Measurements from ENCODE around the gene CDH11.

The CDH11 gene, protein sequence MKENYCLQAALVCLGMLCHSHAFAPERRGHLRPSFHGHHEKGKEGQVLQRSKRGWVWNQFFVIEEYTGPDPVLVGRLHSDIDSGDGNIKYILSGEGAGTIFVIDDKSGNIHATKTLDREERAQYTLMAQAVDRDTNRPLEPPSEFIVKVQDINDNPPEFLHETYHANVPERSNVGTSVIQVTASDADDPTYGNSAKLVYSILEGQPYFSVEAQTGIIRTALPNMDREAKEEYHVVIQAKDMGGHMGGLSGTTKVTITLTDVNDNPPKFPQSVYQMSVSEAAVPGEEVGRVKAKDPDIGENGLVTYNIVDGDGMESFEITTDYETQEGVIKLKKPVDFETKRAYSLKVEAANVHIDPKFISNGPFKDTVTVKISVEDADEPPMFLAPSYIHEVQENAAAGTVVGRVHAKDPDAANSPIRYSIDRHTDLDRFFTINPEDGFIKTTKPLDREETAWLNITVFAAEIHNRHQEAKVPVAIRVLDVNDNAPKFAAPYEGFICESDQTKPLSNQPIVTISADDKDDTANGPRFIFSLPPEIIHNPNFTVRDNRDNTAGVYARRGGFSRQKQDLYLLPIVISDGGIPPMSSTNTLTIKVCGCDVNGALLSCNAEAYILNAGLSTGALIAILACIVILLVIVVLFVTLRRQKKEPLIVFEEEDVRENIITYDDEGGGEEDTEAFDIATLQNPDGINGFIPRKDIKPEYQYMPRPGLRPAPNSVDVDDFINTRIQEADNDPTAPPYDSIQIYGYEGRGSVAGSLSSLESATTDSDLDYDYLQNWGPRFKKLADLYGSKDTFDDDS

DNA sequence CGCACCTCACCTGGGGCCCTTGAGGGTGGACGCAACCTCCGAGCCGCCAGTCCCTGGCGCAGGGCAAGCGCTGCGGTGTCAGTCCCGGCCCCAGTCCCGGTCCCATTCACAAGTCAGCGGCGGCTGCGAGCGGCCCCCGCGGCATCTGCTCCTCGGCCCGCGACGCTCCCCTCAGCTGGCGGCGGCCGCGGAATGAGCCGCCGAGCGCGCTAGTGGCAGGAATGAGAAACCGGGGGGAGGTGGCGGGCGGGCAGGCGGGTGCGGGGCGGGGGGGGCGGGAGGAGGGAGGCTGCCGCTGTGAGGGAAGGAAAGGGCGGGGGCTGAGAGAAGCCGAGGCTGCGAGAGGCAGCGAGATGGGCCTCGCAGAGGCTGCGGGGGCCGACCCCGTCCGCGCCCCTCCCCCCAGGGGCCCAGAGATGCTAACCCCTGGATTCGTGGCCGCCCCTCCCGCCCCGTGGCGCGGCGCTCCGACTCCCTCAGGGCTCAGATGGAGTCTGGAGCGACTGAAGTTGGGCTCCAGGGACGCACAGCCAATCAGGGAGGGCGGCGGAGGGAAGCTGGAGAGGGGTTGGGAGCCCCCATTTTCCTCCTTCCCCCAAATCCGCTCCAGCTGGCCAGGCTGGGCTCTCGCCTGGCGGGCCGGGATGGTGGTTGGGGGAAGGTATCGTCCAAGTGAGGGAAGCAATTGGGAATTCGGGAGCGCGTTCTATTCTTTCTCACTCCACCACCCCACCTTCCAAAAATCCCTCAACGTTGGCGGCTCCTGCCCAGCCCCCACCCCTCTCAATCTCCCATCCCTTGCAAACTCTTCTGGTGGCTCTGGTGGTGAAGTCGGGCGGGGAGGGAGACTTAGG is at the start of gene CDH11:
CDH11 (minus strand) TSS at position 194 of the 854 bp plus-strand sequence. CDS start 117,194 bp downstream, outside the sequence.
- Histone ChIP-seq H3K4me3 (peak within 1 kb of the TSS; percentile 61), H3K4me1 (peaks cover 10% of the 10 kb centered on the region), H3K27ac (no peak within 1 kb of the TSS), H3K4me2 (peak within 1 kb of the TSS; percentile 84), H3K9ac (no peak within 1 kb of the TSS), H4K20me1 (peaks cover 17% of the 10 kb centered on the region), H3K9me3 (peaks cover 38% of the 10 kb centered on the region), H3K36me3 (no peaks in the 10 kb centered on the region), H3K27me3 (peaks cover 72% of the 10 kb centered on the region)
- TF ChIP-seq Cebpa-rat (IDR thresholded peaks at IDR 0.05), result no peak

DNA sequence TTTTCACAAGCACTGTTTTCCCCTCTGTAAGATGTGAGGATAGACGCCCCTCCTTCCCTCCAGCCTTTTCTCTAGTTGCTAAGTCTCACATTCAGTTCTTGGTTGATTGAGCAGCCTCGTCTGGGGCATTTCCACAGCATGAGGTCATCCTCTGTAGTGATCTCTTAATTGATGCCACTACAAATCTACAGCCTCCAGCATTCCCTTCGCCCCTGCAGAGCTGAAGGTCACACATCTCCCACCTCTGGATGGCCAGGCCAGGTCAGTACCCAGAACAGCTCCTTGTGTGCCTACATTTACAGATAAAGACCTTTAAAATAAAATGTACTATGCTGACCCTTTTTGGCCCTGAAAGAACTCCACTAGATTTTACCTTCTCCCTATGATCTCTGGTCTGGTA is 32.5 kb upstream of the CDH11 start:
- Histone ChIP-seq H3K36me3 (no peaks in the 10 kb centered on the region), H3K9me3 (no peaks in the 10 kb centered on the region), H3K27me3 (no peaks in the 10 kb centered on the region), H3K27ac (no peak overlapping the region), H4K20me1 (no peaks in the 10 kb centered on the region), H3K4me3 (no peak overlapping the region), H3K4me1 (no peaks in the 10 kb centered on the region), H3K9ac (no peak overlapping the region), H3K4me2 (no peak overlapping the region)
- TF ChIP-seq Cebpa-rat (IDR thresholded peaks at IDR 0.05), result no peak

DNA sequence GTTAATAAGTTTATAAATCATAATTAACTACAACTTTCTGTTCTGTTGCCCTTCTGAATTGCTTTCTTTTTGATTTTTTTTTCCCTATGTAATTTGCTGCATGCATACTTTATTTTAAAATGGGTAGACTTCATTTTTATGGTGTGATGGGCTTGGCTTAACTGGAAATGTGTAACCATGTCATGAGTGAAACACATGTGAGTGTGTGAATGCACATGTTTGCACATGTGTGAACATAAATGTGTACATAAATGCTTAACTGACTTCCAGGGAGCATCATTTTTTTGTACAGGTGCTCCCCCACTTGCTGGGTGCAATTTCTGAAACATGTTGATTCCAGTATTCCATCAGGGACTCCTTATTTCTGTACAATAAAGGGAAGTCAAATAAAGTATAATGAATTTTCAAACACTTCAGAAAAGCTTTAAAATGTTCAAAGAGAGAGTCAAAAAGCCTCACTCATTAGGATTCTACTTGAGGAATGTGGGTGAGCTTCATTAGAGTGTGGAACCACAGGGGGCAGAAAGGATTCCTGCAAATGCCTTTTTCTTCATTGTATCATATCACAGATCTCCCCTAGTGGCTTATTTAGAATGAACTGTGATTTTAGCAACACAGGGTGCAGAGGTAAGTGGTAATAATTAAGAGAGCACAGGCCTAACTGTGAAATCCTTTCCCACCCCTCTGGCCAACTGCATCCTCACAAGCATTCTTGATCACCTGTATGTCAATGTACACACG is 31.7 kb upstream of the CDH11 start:
- H3K9me3 ChIP-seq, result no peaks in the 10 kb centered on the region
- no peak overlapping the region for H3K4me3 ChIP-seq
- no peaks in the 10 kb centered on the region for H4K20me1 ChIP-seq
- no peak overlapping the region for H3K9ac ChIP-seq
- H3K4me1 ChIP-seq, result no peaks in the 10 kb centered on the region
- H3K27ac ChIP-seq, result no peak overlapping the region
- no peak overlapping the region for H3K4me2 ChIP-seq
- H3K27me3 ChIP-seq, result no peaks in the 10 kb centered on the region
- TF ChIP-seq Cebpa-rat (IDR thresholded peaks at IDR 0.05), result no peak
- no peaks in the 10 kb centered on the region for H3K36me3 ChIP-seq

DNA sequence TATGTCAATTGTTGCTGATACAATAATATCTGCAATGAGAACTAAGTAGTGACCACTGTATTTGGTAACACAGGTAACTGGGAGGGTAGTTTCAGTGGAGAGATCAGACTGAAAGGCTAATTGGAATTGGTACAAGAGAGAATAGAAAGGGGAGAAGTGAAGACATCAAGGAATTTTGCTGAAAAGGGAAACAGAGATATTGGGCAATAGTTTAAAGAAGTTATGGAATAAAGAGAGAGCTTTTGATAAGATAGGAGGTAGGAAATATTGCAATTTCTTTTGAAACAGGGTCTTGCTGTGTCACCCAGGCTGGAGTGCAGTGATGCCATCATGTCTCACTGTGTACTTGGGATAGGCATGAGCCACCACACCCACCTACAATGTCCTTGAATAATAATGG is 26.9 kb upstream of the CDH11 start:
- Histone ChIP-seq H3K4me2 (no peak overlapping the region), H3K9me3 (no peaks in the 10 kb centered on the region), H3K9ac (no peak overlapping the region), H4K20me1 (no peaks in the 10 kb centered on the region), H3K4me3 (no peak overlapping the region), H3K27me3 (no peaks in the 10 kb centered on the region), H3K4me1 (no peaks in the 10 kb centered on the region), H3K27ac (no peak overlapping the region), H3K36me3 (no peaks in the 10 kb centered on the region)
- no peak for TF ChIP-seq Cebpa-rat (IDR thresholded peaks at IDR 0.05)

DNA sequence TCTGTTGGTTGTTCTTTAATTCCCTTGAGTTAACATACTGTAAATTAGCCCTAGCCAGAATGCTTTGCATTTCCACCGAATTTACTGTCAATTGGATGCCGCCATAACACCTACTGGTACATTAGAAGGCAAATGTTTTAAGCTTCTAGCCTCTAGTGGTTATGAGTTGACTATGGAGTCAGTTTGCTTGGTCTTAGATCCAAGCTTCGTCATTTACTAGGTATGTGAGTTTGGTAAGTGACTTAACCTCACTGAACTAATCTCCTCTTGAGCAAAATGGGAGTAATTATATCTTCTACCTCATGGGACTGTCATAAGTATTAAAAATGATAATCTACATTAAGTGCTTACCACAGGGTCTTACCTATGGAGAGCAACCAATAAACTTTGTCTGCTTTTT is 20.4 kb upstream of the CDH11 start:
- H3K9ac ChIP-seq, result no peak overlapping the region
- H4K20me1 ChIP-seq, result no peaks in the 10 kb centered on the region
- no peak for TF ChIP-seq Cebpa-rat (IDR thresholded peaks at IDR 0.05)
- no peak overlapping the region for H3K4me3 ChIP-seq
- no peaks in the 10 kb centered on the region for H3K36me3 ChIP-seq
- H3K9me3 ChIP-seq, result no peaks in the 10 kb centered on the region
- H3K4me1 ChIP-seq, result no peaks in the 10 kb centered on the region
- H3K27ac ChIP-seq, result no peak overlapping the region
- H3K4me2 ChIP-seq, result no peak overlapping the region
- H3K27me3 ChIP-seq, result no peaks in the 10 kb centered on the region

DNA sequence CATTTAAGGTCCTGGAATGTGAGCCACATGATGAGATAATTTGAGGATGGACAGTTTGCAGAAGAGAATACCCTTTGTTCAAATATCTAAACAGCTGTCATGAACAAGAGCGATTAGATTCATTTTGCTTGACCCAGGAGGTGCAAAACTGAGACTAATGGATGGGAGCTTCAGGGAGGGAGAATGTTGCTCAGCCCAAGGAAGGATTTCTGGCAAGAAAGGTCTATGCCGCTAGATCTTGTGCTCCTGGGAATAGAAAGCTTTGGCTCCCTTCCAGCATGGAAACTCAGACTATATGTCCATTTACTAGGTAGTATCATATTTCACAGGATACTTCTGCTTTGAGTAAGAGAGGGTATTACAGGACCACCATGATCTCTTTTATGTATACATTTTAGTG is 14.8 kb upstream of the CDH11 start:
- Histone ChIP-seq H3K27me3 (no peaks in the 10 kb centered on the region), H3K4me3 (no peak overlapping the region), H3K36me3 (no peaks in the 10 kb centered on the region), H4K20me1 (no peaks in the 10 kb centered on the region), H3K4me2 (no peak overlapping the region), H3K4me1 (no peaks in the 10 kb centered on the region), H3K9ac (no peak overlapping the region), H3K27ac (no peak overlapping the region), H3K9me3 (no peaks in the 10 kb centered on the region)
- no peak for TF ChIP-seq Cebpa-rat (IDR thresholded peaks at IDR 0.05)

DNA sequence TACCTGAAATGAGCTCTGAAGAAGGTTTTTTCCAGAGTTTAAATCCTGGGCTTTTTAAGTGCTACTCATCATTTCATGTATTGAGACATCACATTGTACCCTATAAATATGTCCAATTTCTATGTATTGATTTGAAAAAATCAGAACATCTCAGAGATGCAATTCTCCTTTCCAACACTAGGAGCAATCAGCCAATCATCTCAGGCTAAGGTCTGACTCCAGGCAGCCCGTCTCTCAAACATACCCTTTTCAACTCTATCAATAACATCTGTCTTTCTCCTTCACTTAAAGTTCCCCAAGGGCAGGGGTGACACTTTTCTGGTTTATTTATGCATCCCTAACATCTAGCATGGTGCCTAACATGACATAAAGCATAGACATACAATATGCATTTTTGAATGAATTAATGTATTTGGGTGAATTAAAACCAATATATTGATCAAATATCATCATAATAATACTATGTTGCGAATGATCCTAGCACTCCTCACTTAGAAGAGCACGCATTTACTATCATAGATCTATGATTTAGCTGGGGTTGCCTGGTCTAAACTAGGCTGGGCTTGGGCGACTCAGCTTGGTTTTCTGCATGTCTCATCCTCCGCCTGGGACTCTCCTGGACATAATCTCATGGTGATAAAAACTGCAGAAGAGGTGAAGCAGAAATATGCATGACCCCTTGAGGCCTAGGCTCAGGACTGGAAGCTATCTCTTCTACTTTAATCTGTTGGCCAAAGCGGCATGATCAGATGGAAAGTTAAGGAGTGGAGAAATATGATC is 5.2 kb upstream of the CDH11 start:
- Histone ChIP-seq H3K9ac (no peak overlapping the region), H3K4me3 (no peak overlapping the region), H4K20me1 (no peaks in the 10 kb centered on the region), H3K9me3 (peaks cover 24% of the 10 kb centered on the region), H3K36me3 (no peaks in the 10 kb centered on the region), H3K4me2 (no peak overlapping the region), H3K4me1 (no peaks in the 10 kb centered on the region), H3K27me3 (peaks cover 38% of the 10 kb centered on the region), H3K27ac (no peak overlapping the region)
- TF ChIP-seq Cebpa-rat (IDR thresholded peaks at IDR 0.05), result no peak

DNA sequence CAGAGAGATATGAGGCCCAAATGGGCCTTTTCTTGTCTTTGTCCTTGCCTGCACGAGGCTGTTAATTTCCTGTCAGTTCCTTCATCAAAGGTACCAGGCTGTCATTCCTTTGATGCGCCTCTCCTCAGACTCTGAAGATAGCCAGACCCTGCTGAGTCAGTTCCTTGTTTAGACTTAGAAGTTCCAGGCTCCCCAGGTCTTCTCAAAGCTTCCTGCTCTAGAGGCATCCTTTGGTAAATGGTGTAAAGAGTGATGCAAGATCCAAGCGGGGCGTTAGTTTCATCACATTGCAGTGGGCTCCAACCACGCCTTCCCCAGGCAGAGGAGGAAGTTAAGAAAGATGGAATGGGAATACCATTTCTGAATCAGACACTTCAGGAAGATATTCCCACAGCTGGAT is 4.0 kb upstream of the CDH11 start:
- H3K27ac ChIP-seq, result no peak overlapping the region
- peaks cover 50% of the 10 kb centered on the region for H3K27me3 ChIP-seq

More for the DNA sequence above, 4.0 kb upstream of the CDH11 start:
- Histone ChIP-seq H3K4me1 (peaks cover 6% of the 10 kb centered on the region), H3K4me2 (no peak overlapping the region), H3K4me3 (no peak overlapping the region), H4K20me1 (peaks cover 6% of the 10 kb centered on the region; the same call in 1 of the 2 replicates), H3K9me3 (peaks cover 34% of the 10 kb centered on the region), H3K36me3 (no peaks in the 10 kb centered on the region), H3K9ac (no peak overlapping the region)
- TF ChIP-seq Cebpa-rat (IDR thresholded peaks at IDR 0.05), result no peak
